ENCODE data around the gene TAGLN.
"Not testable (repeated sequence)": the region's sequence is repeated elsewhere in the genome, so short reads cannot be mapped to it uniquely, and the experiment has no call there.

The TAGLN gene

DNA sequence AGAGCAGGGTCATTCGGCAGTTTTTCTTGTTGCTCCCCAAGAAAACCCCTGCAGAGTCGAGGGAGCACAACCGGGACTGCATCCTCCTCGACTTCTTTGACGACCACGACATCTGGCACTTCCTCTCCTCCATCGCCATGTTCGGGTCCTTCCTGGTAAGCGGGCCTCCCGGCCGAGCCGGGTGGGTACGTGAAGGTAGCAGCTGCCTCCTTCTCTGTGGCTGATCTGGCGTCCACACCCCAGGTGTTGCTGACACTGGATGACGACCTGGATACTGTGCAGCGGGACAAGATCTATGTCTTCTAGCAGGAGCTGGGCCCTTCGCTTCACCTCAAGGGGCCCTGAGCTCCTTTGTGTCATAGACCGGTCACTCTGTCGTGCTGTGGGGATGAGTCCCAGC is 3.4 kb upstream of the TAGLN start:
- no peak for DNase-seq (ENCODE audit: low read depth)

DNA sequence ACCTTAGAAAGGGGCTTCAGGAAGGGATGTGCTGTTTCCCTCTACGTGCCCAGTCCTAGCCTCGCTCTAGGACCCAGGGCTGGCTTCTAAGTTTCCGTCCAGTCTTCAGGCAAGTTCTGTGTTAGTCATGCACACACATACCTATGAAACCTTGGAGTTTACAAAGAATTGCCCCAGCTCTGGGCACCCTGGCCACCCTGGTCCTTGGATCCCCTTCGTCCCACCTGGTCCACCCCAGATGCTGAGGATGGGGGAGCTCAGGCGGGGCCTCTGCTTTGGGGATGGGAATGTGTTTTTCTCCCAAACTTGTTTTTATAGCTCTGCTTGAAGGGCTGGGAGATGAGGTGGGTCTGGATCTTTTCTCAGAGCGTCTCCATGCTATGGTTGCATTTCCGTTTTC is 2.2 kb upstream of the TAGLN start:
- DNase-seq (ENCODE audit: low read depth), result no peak

DNA sequence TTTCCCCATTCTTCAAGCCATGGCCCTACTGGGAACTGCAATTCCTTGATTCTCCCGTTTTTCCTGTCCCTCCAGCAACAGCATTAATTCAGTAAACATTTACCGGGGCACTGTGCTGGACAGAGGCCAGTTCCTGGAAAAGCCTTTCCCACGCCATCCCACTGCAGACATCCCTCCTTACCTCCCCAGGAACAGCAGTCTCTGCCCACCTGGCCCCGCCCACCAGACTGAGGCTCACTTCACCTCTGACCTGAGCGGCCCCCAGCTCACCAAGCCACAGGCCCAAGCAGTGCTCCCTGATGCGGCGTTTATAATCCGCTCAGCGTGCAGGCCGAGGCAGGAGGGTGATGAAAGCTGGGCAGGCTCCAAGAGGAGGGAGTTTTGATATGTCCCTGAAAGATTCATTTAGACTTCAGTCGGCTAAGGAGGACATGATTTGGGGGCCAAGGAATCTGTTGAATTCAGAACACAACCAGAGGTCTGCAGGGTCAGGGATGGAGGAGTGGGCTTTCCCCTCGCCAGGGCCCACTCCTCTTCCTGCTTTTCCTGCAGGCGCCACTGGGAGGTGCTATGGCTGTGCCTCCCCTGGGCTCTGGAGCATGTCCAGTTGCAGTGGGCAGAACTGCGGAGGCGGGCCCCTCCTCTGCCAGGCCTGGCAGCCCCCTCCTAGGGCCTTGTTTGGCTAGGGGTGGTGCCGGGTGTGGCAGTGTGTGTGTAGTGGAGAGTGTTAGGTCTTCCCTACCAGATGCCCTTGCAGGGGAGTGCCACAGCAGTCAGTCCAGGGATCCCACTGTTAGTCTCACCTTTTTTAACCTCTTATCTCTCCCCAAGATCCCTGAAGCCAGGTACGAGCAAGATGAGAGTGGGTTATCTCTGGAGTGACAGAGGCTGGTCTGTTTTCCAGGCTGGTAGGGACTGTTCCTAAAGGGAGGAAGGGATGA is 1.4 kb upstream of the TAGLN start:
- no peak for DNase-seq (ENCODE audit: low read depth)

DNA sequence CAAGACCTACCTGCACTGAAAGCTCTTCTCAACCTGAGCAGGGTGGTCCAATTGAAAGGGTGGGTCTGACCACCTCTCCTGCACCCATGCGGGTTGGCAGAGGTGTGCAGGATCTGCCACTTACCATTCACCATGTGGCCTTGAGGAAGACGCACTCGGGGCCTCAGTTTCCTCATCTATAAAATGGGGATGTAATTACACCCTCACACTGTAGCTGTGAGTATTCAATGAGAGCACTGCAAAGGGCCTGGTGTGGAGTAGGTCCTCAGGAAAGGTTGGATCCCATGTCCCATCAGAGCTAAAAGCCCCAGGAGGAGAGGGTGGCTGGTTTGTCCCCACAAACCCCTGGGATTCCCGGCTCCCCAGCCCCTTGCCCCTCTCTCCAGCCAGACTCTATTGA is 557 bp upstream of the TAGLN start:
- no peak for DNase-seq (ENCODE audit: low read depth)

DNA sequence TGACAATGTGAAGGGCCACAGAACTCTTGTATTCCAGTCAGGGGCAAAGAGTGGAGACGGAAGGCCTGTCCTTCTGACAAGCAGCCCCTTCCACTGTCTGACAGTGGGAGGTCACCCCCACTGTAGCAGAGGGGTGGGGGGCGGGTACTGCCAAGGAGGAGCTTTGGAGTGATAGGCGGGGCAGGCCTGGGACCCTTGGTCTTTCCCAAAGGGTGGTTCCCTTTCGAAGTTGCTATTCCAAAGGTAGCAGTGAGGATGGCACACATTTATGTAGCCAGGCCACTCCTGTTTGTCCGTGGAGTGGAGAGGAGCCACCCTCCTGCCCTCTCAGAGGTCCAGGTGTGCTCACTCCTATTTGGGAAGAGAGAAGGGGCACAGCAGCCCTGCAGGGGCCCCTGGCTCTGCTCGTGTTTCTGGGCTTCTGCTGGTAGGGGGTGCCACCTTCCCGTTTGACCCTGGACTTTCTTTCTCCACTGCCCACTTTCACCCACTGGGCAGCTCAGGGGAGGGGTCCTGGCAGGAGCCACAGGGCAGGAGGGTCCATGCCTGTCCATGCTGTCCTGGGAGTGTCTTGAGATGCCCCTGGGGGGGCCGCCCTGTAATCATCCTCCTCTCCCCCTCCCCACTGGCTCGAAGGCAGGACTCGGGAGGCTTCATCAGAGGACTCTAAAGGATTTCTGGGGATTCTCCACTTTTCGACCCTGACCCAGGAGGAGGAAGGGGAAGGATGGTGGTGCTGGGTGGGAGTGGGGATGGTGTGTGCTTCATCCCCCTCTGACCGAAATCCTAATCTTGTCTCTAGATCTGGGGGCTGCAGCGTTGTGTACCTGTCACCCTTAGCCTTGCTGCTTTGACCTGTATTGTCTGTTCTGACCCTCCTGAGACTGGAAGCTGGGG is 994 bp downstream of the TAGLN start:
- DNase-seq (ENCODE audit: low read depth), result no peak

DNA sequence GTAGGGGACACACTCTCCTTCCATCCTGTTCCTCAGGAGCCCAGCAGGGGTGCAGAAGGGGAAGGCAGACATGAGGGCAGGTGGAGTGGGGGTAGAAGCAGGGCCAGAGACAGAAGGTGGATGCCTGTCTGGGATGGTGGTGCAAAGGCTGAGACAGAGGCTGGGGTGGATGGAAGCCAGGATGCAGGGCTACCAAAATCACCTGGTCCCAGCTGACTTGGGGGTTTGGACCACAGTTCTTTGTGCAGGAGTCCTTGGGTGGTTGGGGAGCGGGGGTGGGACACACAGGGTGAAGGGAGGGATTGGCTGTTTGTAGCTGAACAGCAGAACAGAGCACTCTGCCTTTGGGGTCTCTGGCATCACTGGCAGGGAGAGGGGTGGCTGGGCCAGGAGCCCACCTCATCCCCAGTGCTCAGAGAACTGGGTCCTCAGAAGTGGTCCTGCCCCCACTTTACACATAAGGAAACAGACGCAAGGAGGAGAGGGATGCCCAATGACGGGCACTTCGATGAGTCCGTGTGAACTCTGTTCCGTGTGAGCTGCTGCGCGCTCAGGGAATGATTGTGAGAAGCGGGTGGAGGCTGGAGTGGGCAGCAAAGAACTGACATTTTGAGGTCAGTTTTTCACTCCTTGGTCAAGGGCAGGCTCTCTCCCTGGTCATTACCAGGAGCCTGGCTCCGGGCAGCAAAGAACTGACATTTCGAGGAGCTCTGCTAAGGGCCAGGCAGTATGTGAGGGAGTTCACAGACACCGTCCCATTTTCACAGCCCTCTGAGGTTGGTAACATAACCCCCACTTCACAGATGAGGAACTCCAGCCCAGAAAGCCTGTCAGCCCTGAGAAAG is 1.9 kb downstream of the TAGLN start:
- DNase-seq (ENCODE audit: low read depth), result no peak

DNA sequence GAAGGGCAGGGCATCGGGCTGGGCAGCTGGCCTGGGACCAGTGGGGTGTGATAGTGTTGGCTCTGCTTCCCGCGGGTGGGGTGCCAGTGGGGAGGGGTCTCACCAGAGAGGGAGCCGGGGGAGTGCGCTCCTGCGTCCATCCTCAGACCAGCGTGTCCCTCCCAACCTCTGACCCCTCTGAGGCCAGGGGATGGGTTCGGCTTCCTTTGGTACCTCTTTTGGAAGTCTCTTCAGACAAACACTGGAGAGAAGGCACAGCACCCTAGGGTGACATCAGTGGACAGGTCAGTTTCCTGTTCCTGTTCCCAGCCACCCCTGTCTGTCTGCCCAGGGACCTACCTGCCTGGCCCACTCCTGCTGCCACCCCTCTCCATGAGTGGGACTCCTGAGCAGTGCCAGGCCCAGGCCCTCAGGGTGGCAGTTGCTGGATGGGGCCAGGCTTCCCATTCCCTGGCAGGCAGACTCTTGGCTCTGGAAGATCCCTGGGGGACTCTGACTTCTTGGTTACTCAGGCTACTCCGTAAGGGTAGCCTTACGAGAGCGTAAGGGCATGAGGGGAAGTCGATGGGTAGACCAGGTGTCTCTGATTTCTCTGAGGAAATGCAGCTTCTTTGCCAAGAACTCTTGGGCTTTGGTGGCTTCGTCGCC is 2.6 kb downstream of the TAGLN start:
- DNase-seq (ENCODE audit: low read depth), result no peak

DNA sequence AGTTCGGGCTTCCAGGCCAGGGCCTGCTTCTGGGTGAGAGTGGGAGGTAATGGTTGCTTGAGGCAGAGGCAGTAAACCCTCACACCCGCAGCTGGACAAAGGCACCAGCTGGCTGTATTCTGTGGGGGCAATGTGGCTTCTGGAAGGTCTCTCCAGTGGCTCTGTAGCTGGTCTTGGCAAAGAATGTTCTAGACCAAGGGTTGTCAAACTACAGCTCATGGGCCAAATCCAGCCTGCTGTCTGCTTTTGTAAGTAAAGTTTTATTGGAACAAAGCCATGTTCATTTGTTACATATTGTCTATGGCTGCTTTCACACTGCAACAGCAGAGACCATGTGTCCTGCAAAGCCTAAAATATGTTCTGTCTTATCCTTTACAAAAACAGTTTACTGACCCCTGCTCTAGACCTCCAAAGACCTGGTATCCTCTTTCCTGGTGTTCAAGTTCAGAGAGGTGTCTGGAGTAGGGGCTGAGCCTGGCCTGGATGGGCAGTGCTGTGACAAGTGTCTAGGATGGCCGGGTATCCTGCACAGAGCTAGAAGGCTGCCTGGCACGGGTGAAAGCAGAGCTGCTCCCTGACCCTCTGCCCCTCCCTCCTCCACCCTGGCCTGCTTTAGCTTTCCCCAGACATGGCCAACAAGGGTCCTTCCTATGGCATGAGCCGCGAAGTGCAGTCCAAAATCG is 3.4 kb downstream of the TAGLN start:
- DNase-seq (ENCODE audit: low read depth), result no peak

DNA sequence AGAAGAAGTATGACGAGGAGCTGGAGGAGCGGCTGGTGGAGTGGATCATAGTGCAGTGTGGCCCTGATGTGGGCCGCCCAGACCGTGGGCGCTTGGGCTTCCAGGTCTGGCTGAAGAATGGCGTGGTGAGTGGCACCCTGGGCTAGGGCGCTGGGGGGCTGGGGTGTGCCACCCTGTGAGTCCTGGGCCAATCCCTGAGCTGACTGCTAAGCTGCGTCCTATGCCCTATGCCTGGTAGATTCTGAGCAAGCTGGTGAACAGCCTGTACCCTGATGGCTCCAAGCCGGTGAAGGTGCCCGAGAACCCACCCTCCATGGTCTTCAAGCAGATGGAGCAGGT is 3.9 kb downstream of the TAGLN start:
- DNase-seq (ENCODE audit: low read depth), result no peak

DNA sequence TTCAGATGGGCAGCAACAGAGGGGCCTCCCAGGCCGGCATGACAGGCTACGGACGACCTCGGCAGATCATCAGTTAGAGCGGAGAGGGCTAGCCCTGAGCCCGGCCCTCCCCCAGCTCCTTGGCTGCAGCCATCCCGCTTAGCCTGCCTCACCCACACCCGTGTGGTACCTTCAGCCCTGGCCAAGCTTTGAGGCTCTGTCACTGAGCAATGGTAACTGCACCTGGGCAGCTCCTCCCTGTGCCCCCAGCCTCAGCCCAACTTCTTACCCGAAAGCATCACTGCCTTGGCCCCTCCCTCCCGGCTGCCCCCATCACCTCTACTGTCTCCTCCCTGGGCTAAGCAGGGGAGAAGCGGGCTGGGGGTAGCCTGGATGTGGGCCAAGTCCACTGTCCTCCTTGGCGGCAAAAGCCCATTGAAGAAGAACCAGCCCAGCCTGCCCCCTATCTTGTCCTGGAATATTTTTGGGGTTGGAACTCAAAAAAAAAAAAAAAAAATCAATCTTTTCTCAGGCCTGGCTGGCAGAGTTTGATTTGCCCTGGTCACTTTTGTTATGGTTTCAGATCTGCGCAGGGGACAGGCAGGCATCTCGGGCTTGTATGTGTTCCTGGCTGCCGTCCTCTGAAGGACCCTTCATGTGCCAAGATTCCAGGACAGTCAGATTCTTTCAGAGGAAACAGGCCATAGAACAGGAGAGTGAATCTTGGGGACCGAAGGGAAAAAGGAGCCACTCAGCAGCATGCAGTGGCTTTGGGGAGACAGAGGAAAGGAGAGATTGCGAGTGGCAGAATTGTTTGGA is 5.3 kb downstream of the TAGLN start:
- no peak for DNase-seq (ENCODE audit: low read depth)

DNA sequence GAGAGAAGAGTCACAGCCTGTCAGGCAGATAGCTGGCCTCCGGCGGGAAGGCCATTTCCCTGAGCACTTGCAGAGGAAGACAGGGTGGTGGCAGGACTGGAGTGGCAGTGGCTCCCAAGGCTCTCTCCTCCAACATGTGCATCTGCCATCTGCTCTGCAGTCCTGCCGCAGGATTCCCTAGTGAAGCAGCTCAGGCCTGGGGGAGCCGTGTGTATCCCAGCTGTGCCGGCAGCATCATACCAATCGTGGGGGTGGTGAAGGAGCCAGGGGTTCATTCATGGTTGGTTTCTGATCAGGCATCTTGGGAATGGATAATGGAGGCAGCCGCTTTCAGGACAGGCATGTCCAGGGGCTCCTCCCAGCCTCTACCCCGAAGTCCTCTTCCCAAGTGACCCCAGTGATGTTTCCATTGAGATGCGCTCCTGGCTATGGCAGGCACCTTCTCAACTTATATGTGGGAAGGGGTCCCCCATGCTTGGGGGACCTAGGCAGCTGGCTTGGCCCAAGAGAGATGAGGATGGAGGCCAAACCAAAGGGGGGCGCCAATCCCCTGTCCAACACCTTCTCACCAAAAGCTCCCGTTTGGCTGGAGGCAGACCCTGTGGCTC is 6.1 kb downstream of the TAGLN start:
- DNase-seq (ENCODE audit: low read depth), result no peak

DNA sequence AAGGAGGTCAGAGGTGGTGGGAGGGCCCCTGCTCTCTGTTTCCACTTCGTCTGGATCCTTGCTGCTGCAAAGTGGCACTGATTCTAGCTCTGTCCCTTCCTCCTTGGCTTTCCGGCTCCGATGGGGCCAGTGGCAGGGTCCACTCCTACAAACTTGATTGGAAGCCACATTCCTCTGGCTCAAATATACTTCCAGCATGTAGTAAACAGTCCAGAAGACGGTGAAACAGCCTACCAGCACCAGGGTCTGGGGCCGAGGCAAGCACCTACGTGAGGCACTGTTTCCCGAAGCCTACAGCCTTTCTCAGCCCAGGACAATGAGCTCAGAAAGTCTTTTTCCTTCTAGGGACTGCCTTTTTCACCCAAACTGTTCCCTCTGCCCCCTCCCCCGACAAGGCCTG is 6.9 kb downstream of the TAGLN start:
- not testable (repeated sequence) for DNase-seq (ENCODE audit: low read depth)

DNA sequence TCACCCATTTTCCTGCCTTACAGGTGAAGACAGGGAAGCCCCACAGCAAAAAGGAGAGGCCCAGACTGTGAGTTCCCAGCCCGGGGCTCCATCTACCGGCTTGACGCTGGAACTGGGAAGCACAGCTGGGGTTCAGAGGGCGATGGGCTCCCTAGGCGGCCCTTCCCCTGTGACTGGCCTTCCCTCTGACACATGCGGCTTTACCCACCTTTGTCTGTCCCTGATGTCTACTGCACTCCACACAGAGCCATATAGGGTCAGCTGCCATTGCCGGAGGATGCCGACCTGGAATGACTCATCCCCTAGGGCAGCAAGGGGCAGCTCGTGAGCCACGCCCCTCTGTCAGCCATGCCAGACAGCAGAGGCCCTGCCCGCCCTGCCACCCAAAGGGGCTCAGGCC is 7.7 kb downstream of the TAGLN start:
- not testable (repeated sequence) for DNase-seq (ENCODE audit: low read depth)

DNA sequence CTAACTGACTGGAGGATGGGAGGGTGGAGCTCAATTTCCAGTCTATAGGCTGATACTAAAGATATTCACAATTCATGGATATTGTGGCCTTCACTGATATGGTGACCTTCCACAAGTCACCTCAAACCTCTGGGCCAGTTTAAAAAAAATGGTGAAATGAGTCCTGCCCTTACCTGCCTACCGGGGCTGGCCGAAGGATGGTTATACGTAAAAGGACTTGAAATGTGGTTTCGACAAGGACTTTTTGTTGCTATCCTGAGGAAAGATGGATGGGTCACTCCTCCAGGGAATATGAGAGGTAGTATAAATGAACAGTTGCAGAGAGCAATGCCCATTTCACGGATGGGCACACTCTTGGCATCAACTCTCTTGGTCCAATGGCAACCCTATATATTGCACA is 8.3 kb downstream of the TAGLN start:
- not testable (repeated sequence) for DNase-seq (ENCODE audit: low read depth)

DNA sequence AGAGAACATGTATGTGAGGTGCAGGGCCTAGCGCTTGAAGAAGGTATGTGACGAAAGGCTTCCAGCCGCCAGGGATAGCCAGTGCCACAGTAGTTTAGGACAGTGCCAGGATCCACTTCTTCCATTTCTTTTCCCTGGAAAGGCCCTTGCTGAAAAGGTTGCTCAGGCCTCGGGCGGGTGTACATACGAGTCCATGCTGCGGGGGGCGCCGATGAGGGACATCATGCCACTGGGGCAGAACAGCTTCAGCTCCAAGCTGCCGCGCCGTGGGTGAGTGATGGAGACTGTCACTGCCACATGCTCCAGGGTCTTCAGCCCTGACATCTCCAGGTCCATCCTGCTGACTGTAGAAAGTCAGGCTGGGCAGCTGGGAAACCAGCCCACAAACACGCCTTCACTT is 9.5 kb downstream of the TAGLN start:
- not testable (repeated sequence) for DNase-seq (ENCODE audit: low read depth)

DNA sequence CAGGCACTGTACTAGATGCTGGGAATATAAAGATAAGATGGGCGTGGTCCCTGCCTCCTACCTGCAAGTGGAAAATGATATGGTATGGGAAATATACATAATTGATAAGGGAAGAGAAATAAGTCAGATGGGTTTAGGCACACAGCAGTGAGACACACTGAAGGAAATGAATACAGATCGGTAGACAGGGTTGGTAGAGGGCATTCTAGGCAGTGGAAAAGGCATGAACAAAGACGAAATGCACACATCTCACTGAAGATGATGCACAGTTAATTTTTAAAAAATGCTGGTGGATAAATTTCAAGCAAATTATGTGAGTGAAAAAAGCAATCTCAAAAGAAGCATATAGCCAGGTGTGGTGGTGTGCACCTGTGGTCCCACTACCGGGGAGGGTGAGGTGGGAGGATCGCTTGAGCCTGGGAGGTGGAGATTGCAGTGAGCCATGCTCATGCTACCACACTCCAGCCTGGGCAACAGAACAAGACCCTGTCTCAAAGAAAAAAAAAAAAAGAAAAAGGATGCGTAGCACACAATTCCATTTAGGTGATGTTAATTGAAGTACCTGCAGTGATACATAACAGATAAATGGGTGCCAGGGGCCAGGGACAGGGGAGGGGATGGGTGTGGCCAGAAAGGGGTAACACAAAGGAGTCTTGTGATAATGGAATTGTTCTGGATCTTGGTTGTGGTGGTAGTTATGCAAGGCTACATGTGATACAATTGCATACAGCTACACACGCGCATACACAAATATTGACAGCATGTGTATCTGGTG is 10.4 kb downstream of the TAGLN start:
- DNase-seq (ENCODE audit: low read depth), result not testable (repeated sequence)

DNA sequence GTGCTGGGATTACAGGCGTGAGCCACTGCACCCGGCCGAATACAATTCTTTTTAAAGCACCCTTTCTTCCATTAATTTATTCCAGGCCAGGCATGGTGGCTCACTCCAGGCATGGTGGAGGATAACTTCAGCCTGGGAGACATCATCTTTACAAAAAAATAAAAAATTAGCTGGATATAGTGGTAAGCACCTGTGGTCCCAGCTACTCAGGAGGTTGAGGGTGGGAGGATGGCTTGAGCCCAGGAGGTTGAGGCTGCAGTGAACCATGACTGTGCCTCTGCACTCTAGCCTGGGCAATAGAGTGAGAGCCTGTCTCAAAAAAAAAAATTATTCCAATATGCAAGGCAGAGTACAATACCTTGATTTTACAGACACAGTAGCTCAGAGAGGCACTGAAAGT is 11.4 kb downstream of the TAGLN start:
- no peak for DNase-seq (ENCODE audit: low read depth)

DNA sequence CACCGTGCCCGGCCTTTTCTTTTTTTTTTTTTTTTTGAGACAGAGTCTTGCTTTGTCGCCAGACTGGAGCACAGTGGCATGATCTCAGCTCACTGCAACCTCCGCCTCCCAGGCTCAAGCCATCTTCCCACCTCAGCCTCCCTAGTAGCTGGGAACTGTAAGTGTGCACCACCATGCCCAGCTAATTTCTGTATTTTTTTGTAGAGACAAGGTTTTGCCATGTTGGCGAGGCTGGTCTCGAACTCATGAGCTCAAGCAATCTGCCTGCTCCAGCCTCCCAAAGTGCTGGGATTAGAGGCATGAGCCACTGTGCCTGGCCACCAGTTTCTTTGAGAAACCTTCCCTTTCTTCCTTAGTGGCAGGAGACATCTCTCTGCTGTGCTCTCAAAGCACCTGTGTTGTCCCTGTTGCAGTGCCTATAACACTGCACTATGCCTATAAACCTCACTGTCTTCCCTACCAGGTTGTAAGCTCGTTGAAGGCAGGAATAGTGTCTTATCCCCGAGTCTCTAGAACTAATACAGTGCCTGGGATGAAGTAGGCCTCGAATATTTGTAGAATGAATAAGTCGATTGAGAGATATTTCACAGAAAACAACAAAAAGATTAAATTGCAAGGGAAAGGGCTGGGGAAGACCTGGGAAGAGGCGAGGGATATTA is 13.7 kb downstream of the TAGLN start:
- DNase-seq (ENCODE audit: low read depth), result no peak
